H9 (cell line): Measurements from ENCODE around the gene SLC16A3. TPM values are rescaled to one million over a fixed set of nuclear protein-coding genes. Genes with fewer than 3 reads are reported as not detected.

Experiments used
- DNase-seq: peaks from one replicate; pipeline ENCODE4 v3.0.0-alpha.2; 2017
- H2AFZ ChIP-seq: one replicate; pipeline ENCODE4 v1.6.1; 2013; ENCODE audit warnings: mild to moderate bottlenecking, low read length, control low read depth, moderate library complexity
- H2AK5ac ChIP-seq: 2 replicates; pipeline ENCODE4 v1.6.1; 2013; ENCODE audit warnings: low read length, control low read depth, mixed read lengths; ENCODE audit not compliant: insufficient read length
- H2BK120ac ChIP-seq: one replicate; pipeline ENCODE4 v1.6.1; 2013; ENCODE audit warnings: low read depth, mild to moderate bottlenecking, low read length, control low read depth, inconsistent platforms; ENCODE audit not compliant: poor library complexity, severe bottlenecking
- H2BK12ac ChIP-seq: 2 replicates; pipeline ENCODE4 v1.6.1; 2013; ENCODE audit warnings: low read length, control low read depth, mixed read lengths, low read depth; ENCODE audit not compliant: insufficient read length
- H2BK15ac ChIP-seq: 2 replicates; pipeline ENCODE4 v1.6.1; 2013; ENCODE audit warnings: low read depth, low read length, control low read depth
- H2BK20ac ChIP-seq: one replicate; pipeline ENCODE4 v1.6.1; 2013; ENCODE audit warnings: low read depth, mild to moderate bottlenecking, low read length, control low read depth, inconsistent platforms; ENCODE audit not compliant: poor library complexity, severe bottlenecking
- H2BK5ac ChIP-seq: 2 replicates; pipeline ENCODE4 v1.6.1; 2013; ENCODE audit warnings: low read length, control low read depth, mixed read lengths; ENCODE audit not compliant: insufficient read length
- H3K14ac ChIP-seq: 2 replicates; pipeline ENCODE4 v1.6.1; 2013; ENCODE audit warnings: low read length, control low read depth; ENCODE audit not compliant: insufficient read depth
- H3K18ac ChIP-seq: 2 replicates; pipeline ENCODE4 v1.6.1; 2013; ENCODE audit warnings: low read depth, mild to moderate bottlenecking, mixed read lengths, low read length, control low read depth; ENCODE audit not compliant: insufficient read length
- H3K23ac ChIP-seq: 2 replicates; pipeline ENCODE4 v1.6.1; 2013; ENCODE audit warnings: low read length, control low read depth, mixed read lengths, low read depth; ENCODE audit not compliant: insufficient read length
- H3K23me2 ChIP-seq: 2 replicates; pipeline ENCODE4 v1.6.1; 2013; ENCODE audit warnings: low read depth, mild to moderate bottlenecking, mixed read lengths, low read length, control low read depth; ENCODE audit not compliant: insufficient read length, poor library complexity, severe bottlenecking
- H3K27ac ChIP-seq: 2 replicates; pipeline ENCODE4 v1.5.1; 2013; ENCODE audit warnings: low read length, control low read depth, mixed read lengths, low read depth; ENCODE audit not compliant: insufficient read length
- H3K27me3 ChIP-seq: 2 replicates; pipeline ENCODE4 v1.6.1; 2013; ENCODE audit warnings: low read length, control low read depth, inconsistent platforms; ENCODE audit not compliant: insufficient read depth
- H3K4ac ChIP-seq: 2 replicates; pipeline ENCODE4 v1.6.1; 2013; ENCODE audit warnings: low read depth, mild to moderate bottlenecking, control low read depth, inconsistent platforms, low read length, moderate library complexity
- H3K4me1 ChIP-seq: 2 replicates; pipeline ENCODE4 v1.6.1; 2013; ENCODE audit warnings: low read length, control low read depth, inconsistent platforms; ENCODE audit not compliant: insufficient read depth
- H3K4me2 ChIP-seq: 2 replicates; pipeline ENCODE4 v1.6.1; 2013; ENCODE audit warnings: low read length, control low read depth, mixed read lengths; ENCODE audit not compliant: insufficient read length, insufficient read depth
- H3K56ac ChIP-seq: 2 replicates; pipeline ENCODE4 v1.6.1; 2013; ENCODE audit warnings: low read depth, mild to moderate bottlenecking, mixed read lengths, low read length, control low read depth; ENCODE audit not compliant: insufficient read length
- H3K79me1 ChIP-seq: 2 replicates; pipeline ENCODE4 v1.6.1; 2013; ENCODE audit warnings: low read depth, mild to moderate bottlenecking, moderate library complexity, low read length, control low read depth, inconsistent platforms; ENCODE audit not compliant: insufficient read depth, poor library complexity, severe bottlenecking
- H3K79me2 ChIP-seq: 2 replicates; pipeline ENCODE4 v1.6.1; 2013; ENCODE audit warnings: low read length, control low read depth, inconsistent platforms; ENCODE audit not compliant: insufficient read depth
- H3K9ac ChIP-seq: 2 replicates; pipeline ENCODE4 v1.6.1; 2013; ENCODE audit warnings: low read length, control low read depth, mixed read lengths; ENCODE audit not compliant: insufficient read length; ENCODE audit errors: extremely low read depth
- H3K9me3 ChIP-seq: one replicate; pipeline ENCODE4 v1.6.1; 2013; ENCODE audit warnings: low read depth, low read length, inconsistent platforms; ENCODE audit not compliant: control insufficient read depth
- H3T11ph ChIP-seq: one replicate; pipeline ENCODE4 v1.6.1; 2013; ENCODE audit warnings: mild to moderate bottlenecking, low read length, control low read depth, inconsistent platforms
- H4K20me1 ChIP-seq: one replicate; pipeline ENCODE4 v1.6.1; 2013; ENCODE audit not compliant: control insufficient read depth, insufficient read length, insufficient read depth
- H4K5ac ChIP-seq: 2 replicates; pipeline ENCODE4 v1.6.1; 2013; ENCODE audit warnings: low read depth, mild to moderate bottlenecking, mixed read lengths, low read length, control low read depth; ENCODE audit not compliant: insufficient read length
- H4K8ac ChIP-seq: replicated peaks from 2 replicates; pipeline ENCODE4 v1.6.1; 2013; ENCODE audit warnings: low read length, control low read depth, mixed read lengths, low read depth; ENCODE audit not compliant: insufficient read length
- H4K91ac ChIP-seq: 2 replicates; pipeline ENCODE4 v1.6.1; 2013; ENCODE audit warnings: low read depth, mild to moderate bottlenecking, moderate library complexity, mixed read lengths, low read length, control low read depth; ENCODE audit not compliant: insufficient read length
- H3K27ac Mint-ChIP-seq, 3 experiments: 2 replicates in 2 of 3; 3 replicates in 1 of 3; pipeline ENCODE4 v1.8.0; 2020 to 2021; ENCODE audit warnings: mixed read lengths in 3 of 3, mild to moderate bottlenecking in 1 of 3, moderate library complexity in 1 of 3
- H3K27me3 Mint-ChIP-seq: 2 replicates; pipeline ENCODE4 v1.8.0; 2021; ENCODE audit warnings: low read depth, mild to moderate bottlenecking, moderate library complexity, mixed read lengths
- H3K36me3 Mint-ChIP-seq, 3 experiments: 2 replicates in 2 of 3; 3 replicates in 1 of 3; pipeline ENCODE4 v1.8.0; 2020 to 2021; ENCODE audit warnings: low read depth in 3 of 3, mixed read lengths in 3 of 3; ENCODE audit not compliant: insufficient read depth in 1 of 3
- H3K4me1 Mint-ChIP-seq, 2 experiments: 2 replicates each; pipeline ENCODE4 v1.8.0; 2020; ENCODE audit warnings: mixed read lengths in 2 of 2
- H3K4me3 Mint-ChIP-seq, 2 experiments: 2 replicates in 1 of 2; 3 replicates in 1 of 2; pipeline ENCODE4 v1.8.0; 2020 to 2021; ENCODE audit warnings: mild to moderate bottlenecking in 2 of 2, mixed read lengths in 2 of 2, moderate library complexity in 1 of 2
- H3K9me3 Mint-ChIP-seq, 2 experiments: 2 replicates in 1 of 2; 3 replicates in 1 of 2; pipeline ENCODE4 v1.8.0; 2020; ENCODE audit warnings: mild to moderate bottlenecking in 2 of 2, mixed read lengths in 2 of 2, moderate library complexity in 1 of 2
- WGBS: extraction: QIAGEN DNeasy Blood & Tissue Kit; methylation state at CpG from one replicate; pipeline ENCODE4 v1.1.7; 2013; ENCODE audit warnings: missing lambda C conversion rate, low lambda C conversion rate, mixed read lengths; ENCODE audit not compliant: insufficient read length; ENCODE audit errors: extremely low coverage; 5-methylcytosine and 5-hydroxymethylcytosine counted together
- total RNA-seq: library from RNA; stranded (reverse); gene quantifications from 2 replicates; pipeline ENCODE4 v1.2.1, GENCODE V29; 2021
- TF ChIP-seq, protein P1 (sequence below): fragments of 200-600 bp; sonication (generic); conservative IDR thresholded peaks from 3 replicates; pipeline ENCODE4 v1.8.0; 2021; ENCODE audit warnings: antibody characterized with exemption, mild to moderate bottlenecking

Gene SLC16A3
- total RNA-seq, 1 experiment from 2014 or later = 28.4 TPM

DNA sequence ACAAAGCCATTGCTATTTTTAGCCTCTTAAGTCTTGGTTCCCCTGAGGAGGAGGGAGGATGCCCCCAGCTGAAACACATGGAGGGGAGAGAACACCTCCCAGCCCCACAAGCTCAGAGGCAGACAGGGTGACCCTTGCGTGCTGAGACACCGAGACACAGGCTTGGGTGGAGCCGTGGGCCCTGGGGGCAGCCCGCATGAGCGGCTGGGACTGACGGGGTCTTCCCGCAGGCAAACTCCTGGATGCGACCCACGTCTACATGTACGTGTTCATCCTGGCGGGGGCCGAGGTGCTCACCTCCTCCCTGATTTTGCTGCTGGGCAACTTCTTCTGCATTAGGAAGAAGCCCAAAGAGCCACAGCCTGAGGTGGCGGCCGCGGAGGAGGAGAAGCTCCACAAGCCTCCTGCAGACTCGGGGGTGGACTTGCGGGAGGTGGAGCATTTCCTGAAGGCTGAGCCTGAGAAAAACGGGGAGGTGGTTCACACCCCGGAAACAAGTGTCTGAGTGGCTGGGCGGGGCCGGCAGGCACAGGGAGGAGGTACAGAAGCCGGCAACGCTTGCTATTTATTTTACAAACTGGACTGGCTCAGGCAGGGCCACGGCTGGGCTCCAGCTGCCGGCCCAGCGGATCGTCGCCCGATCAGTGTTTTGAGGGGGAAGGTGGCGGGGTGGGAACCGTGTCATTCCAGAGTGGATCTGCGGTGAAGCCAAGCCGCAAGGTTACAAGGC is 9.8 kb downstream of the SLC16A3 start:
- Histone ChIP-seq H4K5ac (no peak overlapping the region), H3K79me1 (no peaks in the 10 kb centered on the region), H4K20me1 (no peaks in the 10 kb centered on the region), H3K4me2 (no peak overlapping the region), H2AFZ (no peak overlapping the region), H2AK5ac (no peak overlapping the region), H2BK5ac (no peak overlapping the region), H3K27me3 (no peaks in the 10 kb centered on the region), H2BK20ac (no peak overlapping the region), H3K9me3 (no peaks in the 10 kb centered on the region), H3K27ac (no peak overlapping the region), H2BK120ac (no peak overlapping the region), H3K56ac (no peak overlapping the region), H3K23me2 (no peaks in the 10 kb centered on the region), H4K8ac (no peak overlapping the region), H3K14ac (no peak overlapping the region), H3T11ph (no peak overlapping the region), H3K4ac (no peak overlapping the region), H3K18ac (no peak overlapping the region), H3K4me1 (no peaks in the 10 kb centered on the region), H3K79me2 (no peaks in the 10 kb centered on the region), H3K23ac (no peak overlapping the region), H4K91ac (no peak overlapping the region), H2BK15ac (no peak overlapping the region), H3K9ac (no peak overlapping the region), H2BK12ac (no peak overlapping the region)
- TF ChIP-seq, protein P1, sequence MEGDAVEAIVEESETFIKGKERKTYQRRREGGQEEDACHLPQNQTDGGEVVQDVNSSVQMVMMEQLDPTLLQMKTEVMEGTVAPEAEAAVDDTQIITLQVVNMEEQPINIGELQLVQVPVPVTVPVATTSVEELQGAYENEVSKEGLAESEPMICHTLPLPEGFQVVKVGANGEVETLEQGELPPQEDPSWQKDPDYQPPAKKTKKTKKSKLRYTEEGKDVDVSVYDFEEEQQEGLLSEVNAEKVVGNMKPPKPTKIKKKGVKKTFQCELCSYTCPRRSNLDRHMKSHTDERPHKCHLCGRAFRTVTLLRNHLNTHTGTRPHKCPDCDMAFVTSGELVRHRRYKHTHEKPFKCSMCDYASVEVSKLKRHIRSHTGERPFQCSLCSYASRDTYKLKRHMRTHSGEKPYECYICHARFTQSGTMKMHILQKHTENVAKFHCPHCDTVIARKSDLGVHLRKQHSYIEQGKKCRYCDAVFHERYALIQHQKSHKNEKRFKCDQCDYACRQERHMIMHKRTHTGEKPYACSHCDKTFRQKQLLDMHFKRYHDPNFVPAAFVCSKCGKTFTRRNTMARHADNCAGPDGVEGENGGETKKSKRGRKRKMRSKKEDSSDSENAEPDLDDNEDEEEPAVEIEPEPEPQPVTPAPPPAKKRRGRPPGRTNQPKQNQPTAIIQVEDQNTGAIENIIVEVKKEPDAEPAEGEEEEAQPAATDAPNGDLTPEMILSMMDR = no peak
- H3K27ac Mint-ChIP-seq = peak overlapping the region in 1 of 3 experiments; percentile 70; a peak in 3 of 7 replicates
- WGBS = no CpG with 5 or more reads among the region's 33 CpGs
- H3K36me3 Mint-ChIP-seq = peaks cover 6 to 25% (median 17%) of the 10 kb centered on the region in 3 experiments; a peak in 6 of 7 replicates
- H3K27me3 Mint-ChIP-seq = peaks cover 6% of the 10 kb centered on the region
- H3K9me3 Mint-ChIP-seq = no peaks in the 10 kb centered on the region
- H3K4me3 Mint-ChIP-seq = no peak overlapping the region; a peak in 1 of 5 replicates
- DNase-seq = no peak
- peaks cover 2 to 21% of the 10 kb centered on the region in 2 experiments for H3K4me1 Mint-ChIP-seq
